ENCODE measurements around the gene RASL10A.

RASL10A gene

GRCh38 chr22:29342577-29343312 is 27.2 kb upstream of the RASL10A start:
- no peak overlapping the region for H3K4me3 ChIP-seq (ENCODE audit: low read length)
- no peak for TF ChIP-seq ZNF274 (IDR thresholded peaks at IDR 0.05; ENCODE audit: low read depth, low read length)

- TF ChIP-seq ZNF274 (IDR thresholded peaks at IDR 0.05; ENCODE audit: low read depth, low read length), result no peak
- no peak overlapping the region for H3K4me3 ChIP-seq (ENCODE audit: low read length)
These were observed 26.7 kb upstream of the RASL10A start for GRCh38 chr22:29342177-29342576.

DNA sequence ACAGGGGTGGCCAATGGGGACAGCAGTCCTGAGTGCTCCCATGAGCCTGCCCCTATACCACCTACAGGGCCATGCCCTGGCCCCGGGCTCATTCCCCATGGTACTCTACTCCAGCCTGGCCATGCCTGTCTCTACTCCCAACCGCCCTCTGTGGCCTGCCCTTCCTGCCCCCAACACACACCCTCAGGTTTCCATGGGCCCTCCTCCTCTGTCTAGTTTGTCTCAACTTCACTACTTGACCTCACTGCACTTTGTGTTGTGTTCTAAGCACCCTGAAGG is 26.3 kb upstream of the RASL10A start:
- no peak for TF ChIP-seq ZNF274 (IDR thresholded peaks at IDR 0.05; ENCODE audit: low read depth, low read length)
- no peak overlapping the region for H3K4me3 ChIP-seq (ENCODE audit: low read length)

GRCh38 chr22:29341056-29341848 is 25.8 kb upstream of the RASL10A start:
- TF ChIP-seq ZNF274 (IDR thresholded peaks at IDR 0.05; ENCODE audit: low read depth, low read length), result no peak
- H3K4me3 ChIP-seq (ENCODE audit: low read length), result no peak overlapping the region

DNA sequence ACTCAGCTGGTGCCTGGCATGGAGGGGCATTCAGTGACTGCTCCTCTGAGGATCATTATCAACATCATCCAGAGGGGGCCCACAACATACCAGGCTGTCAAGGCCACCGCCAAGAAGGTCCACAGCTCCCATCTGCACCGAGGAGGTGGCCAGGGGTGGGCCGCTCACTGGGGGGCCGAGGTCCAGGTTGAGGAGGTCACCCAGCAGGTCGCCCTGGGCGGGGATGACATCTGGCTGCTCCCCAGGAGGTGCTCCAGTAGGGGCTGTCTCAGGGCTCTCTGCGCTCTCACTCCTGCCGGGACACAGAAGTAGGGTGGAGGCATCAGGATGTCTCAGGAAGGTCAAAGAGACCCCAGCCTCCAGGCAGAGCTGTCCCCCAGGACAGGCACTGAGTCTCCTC is 25.1 kb upstream of the RASL10A start:
- no peak for TF ChIP-seq ZNF274 (IDR thresholded peaks at IDR 0.05; ENCODE audit: low read depth, low read length)
- H3K4me3 ChIP-seq (ENCODE audit: low read length), result no peak overlapping the region

- TF ChIP-seq ZNF274 (IDR thresholded peaks at IDR 0.05; ENCODE audit: low read depth, low read length), result no peak
- no peak overlapping the region for H3K4me3 ChIP-seq (ENCODE audit: low read length)
These were observed 24.1 kb upstream of the RASL10A start for GRCh38 chr22:29339381-29340235.

DNA sequence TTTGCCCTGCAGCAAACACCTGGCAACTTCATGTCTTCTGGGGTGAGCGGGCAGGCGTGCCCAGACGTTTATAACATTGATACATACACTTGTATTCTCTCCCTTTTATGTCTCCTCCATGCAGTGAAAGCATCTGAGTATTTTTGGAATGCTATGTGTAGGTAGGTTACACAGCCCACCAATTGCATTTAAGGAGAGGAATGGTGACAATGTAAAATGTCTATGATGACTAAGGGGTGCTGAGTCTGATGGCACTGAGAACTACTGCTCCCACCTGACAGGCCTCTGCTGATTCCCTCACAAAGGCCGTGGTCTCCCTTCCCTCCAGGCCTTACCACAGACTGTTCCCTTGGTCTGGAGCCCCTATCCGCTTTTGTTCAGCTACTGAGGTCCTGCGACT is 22.9 kb upstream of the RASL10A start:
- no peak overlapping the region for H3K4me3 ChIP-seq (ENCODE audit: low read length)
- no peak for TF ChIP-seq ZNF274 (IDR thresholded peaks at IDR 0.05; ENCODE audit: low read depth, low read length)

GRCh38 chr22:29337631-29338284 is 22.3 kb upstream of the RASL10A start:
- no peak for TF ChIP-seq ZNF274 (IDR thresholded peaks at IDR 0.05; ENCODE audit: low read depth, low read length)
- H3K4me3 ChIP-seq (ENCODE audit: low read length), result no peak overlapping the region

DNA sequence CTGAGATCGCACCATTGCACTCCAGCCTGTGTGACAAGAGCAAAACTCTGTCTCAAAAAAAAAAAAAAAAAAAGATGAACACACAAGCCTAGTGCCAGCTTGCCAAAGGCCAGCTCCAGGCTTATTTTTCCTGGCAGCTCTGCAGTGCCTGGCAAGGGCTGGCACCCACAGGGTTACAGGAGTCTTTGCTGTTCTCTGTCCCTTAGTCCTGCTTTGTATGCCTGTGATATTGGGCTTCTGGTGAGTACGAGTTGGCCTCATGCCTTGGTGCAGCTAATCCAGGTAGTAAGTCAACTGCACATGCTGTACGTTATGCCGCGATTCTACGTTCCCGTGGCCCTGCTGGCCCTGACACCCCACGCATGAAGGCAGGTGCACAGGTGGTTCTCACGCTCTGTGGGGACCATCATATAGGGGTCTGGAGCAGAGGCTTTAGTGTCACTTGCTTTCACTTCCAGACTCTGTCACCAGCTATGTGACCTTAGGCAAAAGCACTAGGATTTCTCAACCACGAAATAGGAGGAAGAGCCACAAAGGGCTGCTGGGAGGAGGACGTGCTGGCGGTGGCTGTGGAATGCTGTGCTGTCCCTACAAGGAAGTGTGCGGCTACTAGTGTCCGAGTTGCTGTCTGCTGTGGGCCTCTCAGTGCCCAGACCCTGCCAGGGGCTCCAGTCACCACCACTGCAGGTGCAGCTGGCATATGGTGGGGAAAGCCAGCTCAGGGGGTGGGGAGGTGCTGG is 21.4 kb upstream of the RASL10A start:
- H3K4me3 ChIP-seq (ENCODE audit: low read length), result no peak overlapping the region
- TF ChIP-seq ZNF274 (IDR thresholded peaks at IDR 0.05; ENCODE audit: low read depth, low read length), result no peak

DNA sequence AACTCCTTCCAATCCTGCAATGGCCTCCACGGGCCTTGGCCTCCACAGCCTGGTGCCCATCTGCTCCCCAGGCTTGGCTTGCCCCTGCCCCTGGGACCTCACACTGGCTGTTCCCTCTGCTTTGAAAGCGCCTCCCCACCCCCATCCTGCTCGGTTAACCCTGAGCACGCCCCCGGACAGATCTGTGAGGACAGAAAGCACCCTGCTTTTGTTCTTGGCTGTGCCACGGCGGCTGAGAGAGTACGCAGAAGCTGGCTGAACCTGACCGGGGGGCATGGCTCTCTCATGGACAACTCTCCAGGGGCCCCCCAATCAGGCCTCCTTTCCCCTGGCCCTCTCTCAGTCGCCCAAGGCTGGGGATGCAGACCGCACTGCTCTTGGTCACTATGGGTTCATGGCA is 20.2 kb upstream of the RASL10A start:
- H3K4me3 ChIP-seq (ENCODE audit: low read length), result no peak overlapping the region
- TF ChIP-seq ZNF274 (IDR thresholded peaks at IDR 0.05; ENCODE audit: low read depth, low read length), result no peak

DNA sequence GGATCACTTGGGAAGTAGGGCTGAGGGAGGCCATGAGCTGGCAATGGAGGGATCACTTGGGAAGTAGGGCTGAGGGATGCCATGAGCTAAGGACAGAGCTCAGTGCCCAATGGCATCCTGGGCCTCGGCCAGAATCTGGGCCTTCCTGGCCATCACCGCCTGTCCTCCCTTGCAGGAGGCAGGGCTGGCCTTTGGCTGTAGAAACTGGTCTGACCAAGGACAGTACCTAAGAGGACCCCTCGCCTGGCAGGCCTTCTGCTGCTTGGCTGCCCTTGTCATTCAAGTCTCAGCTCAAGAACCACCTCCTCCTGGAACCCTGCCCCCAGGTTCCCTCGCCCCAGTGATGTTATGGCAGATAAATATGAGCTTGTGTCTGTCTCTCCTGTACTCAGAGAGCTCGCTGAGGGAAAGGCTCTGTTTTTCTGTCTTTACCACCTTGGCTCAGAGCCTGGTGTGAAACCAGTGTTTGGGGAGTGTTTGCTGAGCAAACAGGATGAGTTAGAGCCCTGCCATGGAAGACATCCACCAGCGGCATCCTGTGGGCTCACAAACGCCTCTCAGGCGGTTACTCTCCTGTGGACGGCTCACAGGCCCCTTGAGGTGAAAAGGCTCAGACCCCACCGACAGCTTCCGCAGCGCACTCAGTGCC is 19.3 kb upstream of the RASL10A start:
- TF ChIP-seq ZNF274 (IDR thresholded peaks at IDR 0.05; ENCODE audit: low read depth, low read length), result no peak
- H3K4me3 ChIP-seq (ENCODE audit: low read length), result no peak overlapping the region

- TF ChIP-seq ZNF274 (IDR thresholded peaks at IDR 0.05; ENCODE audit: low read depth, low read length), result no peak
- no peak overlapping the region for H3K4me3 ChIP-seq (ENCODE audit: low read length)
These were observed 18.7 kb upstream of the RASL10A start for GRCh38 chr22:29334148-29334547.

GRCh38 chr22:29332886-29333496 is 17.5 kb upstream of the RASL10A start:
- no peak for TF ChIP-seq ZNF274 (IDR thresholded peaks at IDR 0.05; ENCODE audit: low read depth, low read length)
- H3K4me3 ChIP-seq (ENCODE audit: low read length), result no peak overlapping the region
